Esophagus squamous epithelium (tissue), 5 donors: Measurements from ENCODE around the gene HOXB13. TPM values are rescaled to one million over a fixed set of nuclear protein-coding genes. Genes with fewer than 3 reads are reported as not detected.
A peak's percentile ranks its signal among the peaks of the same experiment; 100 is the strongest.

Experiments
- DNase-seq: peaks from one replicate; lab custom pipeline; 2025; lab: John Stamatoyannopoulos, UW
- H3K27ac ChIP-seq, 4 donors: fragments of 200-600 bp; sonication (generic); one replicate each; pipeline ENCODE4 v1.5.1; 2016 to 2019; ENCODE audit warnings: mild to moderate bottlenecking in 1 of 4
- H3K27me3 ChIP-seq, 4 donors: fragments of 200-600 bp; sonication (generic); 1 replicate in 3 of 4; 2 replicates in 1 of 4; pipeline versions ENCODE4 v1.5.1 to v1.6.0; 2017 to 2021; ENCODE audit warnings: antibody characterized with exemption in 1 of 4
- H3K36me3 ChIP-seq, 3 donors: fragments of 200-600 bp; sonication (generic); one replicate each; pipeline ENCODE4 v1.5.1; 2016 to 2019
- H3K4me1 ChIP-seq, 3 donors: fragments of 200-600 bp; sonication (generic); one replicate each; pipeline ENCODE4 v1.5.1; 2017 to 2019
- H3K4me3 ChIP-seq, 4 donors: fragments of 200-600 bp; sonication (generic); 1 replicate in 3 of 4; 2 replicates in 1 of 4; pipeline ENCODE4 v1.5.1; 2016 to 2019; ENCODE audit warnings: mild to moderate bottlenecking in 2 of 4, moderate library complexity in 1 of 4
- H3K9me3 ChIP-seq, 3 donors: fragments of 200-600 bp; sonication (generic); one replicate each; pipeline ENCODE4 v1.5.1; 2016 to 2019
- POLR2A ChIP-seq, 4 donors: fragments of 450-650 bp; IDR thresholded peaks; one replicate each; pipeline ENCODE4 v1.6.1; 2017; ENCODE audit warnings: antibody characterized with exemption in 4 of 4, mild to moderate bottlenecking in 4 of 4, moderate library complexity in 3 of 4
- WGBS, 2 donors: methylation state at CpG; one replicate each; pipeline ENCODE4 v1.1.5; 2018; 5-methylcytosine and 5-hydroxymethylcytosine counted together
- intact Hi-C: fragments of 100-400 bp; cut with DNase I; formaldehyde crosslinking; loops from one replicate; pipeline ENCODE4 v1.15.0; 2022
- total RNA-seq, 4 donors: library from RNA; depleted of rRNA; stranded (reverse); fragments of >200 nt; gene quantifications; one replicate each; pipeline ENCODE4 v1.1.0, GENCODE V29; 2016
- TF ChIP-seq, protein P1 (sequence below), 6 experiments: fragments of 450-650 bp in 4 of 6; fragments of 200-600 bp in 2 of 6; sonication (generic) in 2 of 6; IDR thresholded peaks; one replicate each; pipeline ENCODE4 v1.5.1; 2016 to 2019; ENCODE audit warnings: antibody characterized with exemption in 6 of 6, mild to moderate bottlenecking in 4 of 6, moderate library complexity in 4 of 6
- donor health status: DM: yes; HTN: yes; CAD: no.

Gene HOXB13
- total RNA-seq, 4 donors from 2014 or later, result not detected

DNA sequence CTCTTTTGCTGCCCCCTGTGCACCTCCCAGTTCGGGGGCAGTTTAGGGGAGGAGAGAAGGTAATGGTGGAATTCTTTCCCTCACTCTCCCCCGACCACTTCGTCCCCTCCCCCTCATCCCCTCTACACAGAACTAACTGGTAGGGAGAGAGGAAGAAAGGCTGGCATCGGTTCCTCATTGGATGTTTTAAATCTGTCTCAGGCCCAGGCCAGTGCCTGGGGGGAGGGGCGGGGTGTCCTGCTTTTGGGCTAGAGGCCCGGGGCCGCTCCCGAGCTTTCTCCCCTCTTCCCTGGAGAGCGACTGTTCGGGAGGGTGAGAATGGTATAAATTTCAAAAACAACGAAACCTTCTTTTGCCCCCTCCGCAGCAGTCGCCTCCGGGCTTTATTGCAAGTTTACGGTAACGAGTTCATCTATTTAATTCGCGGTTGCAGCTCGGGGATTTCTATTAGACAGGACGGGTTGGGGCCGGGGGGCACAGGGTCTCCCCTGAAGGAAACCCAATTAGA, 5.6 kb downstream of the HOXB13 start, which contains the start of gene PRAC2:
PRAC2 (plus strand) TSS at position 271 of the 508 bp plus-strand sequence. CDS start 1,226 bp downstream, outside the sequence.
- H3K4me3 ChIP-seq, result peak within 1 kb of the TSS in 1 of 4 donors; percentile 40

DNA sequence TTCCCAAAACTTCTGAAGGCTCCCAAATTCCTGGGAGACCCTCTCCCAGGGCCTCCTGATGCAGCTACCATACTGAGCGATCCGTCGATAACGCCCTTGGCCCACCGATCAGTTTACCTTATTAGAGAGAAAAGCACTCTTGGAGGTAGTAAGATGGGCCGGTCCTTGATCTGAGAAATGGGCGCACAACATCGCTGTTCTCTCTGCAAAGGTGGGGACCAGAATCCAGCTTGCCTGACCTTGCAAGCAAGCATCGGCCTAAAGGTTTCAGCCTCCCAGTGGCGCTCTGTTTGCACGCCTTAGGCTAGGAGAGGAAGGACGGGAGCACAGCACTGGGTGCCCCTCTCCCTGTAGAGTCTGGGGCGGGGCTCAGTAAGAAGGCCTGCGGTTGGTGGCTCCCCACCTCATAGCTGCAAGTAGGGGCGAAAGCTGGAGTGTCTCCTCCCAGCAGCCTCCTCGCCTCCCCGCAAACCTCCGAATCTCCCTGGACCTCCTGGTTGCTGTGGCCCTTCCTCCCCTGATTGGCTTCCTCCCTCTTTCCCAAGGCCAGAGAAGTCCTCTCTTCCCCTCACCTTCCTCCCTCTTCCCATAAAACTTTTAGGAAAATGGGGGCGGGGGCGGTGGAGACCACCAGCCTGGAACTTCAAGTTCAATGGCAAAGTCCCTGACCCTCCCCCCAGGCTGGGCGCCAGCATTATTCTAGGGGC, 6.2 kb downstream of the HOXB13 start, which contains the start of gene PRAC1:
PRAC1 (minus strand) TSS at position 318 of the 707 bp plus-strand sequence; CDS start at position 192, 126 bp downstream.
- no peak within 1 kb of the TSS for H3K27ac ChIP-seq
- no peaks in the 10 kb centered on the region for H3K36me3 ChIP-seq
- whole genome bisulfite sequencing, 2 donors, result 10 to 12% methylated on average over 2 to 16 of the region's 21 CpGs
- H3K4me1 ChIP-seq, result peaks cover 10 to 50% (median 36%) of the 10 kb centered on the region in 3 donors
- H3K27me3 ChIP-seq, result peaks cover 68 to 100% (median 94%) of the 10 kb centered on the region in 4 donors
- TF ChIP-seq, protein P1, sequence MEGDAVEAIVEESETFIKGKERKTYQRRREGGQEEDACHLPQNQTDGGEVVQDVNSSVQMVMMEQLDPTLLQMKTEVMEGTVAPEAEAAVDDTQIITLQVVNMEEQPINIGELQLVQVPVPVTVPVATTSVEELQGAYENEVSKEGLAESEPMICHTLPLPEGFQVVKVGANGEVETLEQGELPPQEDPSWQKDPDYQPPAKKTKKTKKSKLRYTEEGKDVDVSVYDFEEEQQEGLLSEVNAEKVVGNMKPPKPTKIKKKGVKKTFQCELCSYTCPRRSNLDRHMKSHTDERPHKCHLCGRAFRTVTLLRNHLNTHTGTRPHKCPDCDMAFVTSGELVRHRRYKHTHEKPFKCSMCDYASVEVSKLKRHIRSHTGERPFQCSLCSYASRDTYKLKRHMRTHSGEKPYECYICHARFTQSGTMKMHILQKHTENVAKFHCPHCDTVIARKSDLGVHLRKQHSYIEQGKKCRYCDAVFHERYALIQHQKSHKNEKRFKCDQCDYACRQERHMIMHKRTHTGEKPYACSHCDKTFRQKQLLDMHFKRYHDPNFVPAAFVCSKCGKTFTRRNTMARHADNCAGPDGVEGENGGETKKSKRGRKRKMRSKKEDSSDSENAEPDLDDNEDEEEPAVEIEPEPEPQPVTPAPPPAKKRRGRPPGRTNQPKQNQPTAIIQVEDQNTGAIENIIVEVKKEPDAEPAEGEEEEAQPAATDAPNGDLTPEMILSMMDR (IDR thresholded peaks at IDR 0.05), result no peak
- no peak for TF ChIP-seq POLR2A (IDR thresholded peaks at IDR 0.05)
- H3K4me3 ChIP-seq, result peak within 1 kb of the TSS in 1 of 4 donors; percentile 40
- intact Hi-C loops, result loop anchor here (5.0 kb wide), 1 partner anchor 155 kb away; no protein-coding TSS in a partner anchor
- no peaks in the 10 kb centered on the region for H3K9me3 ChIP-seq
- no peak for DNase-seq

More for the DNA sequence above, 5.6 kb downstream of the HOXB13 start, which contains the start of gene PRAC2:
- H3K9me3 ChIP-seq, result no peaks in the 10 kb centered on the region
- intact Hi-C loops, result loop anchor here (5.0 kb wide), 1 partner anchor 154 kb away; no protein-coding TSS in a partner anchor
- H3K27ac ChIP-seq, result no peak within 1 kb of the TSS
- peaks cover 10 to 50% (median 36%) of the 10 kb centered on the region in 3 donors for H3K4me1 ChIP-seq
- H3K36me3 ChIP-seq, result no peaks in the 10 kb centered on the region
- peaks cover 69 to 100% (median 93%) of the 10 kb centered on the region in 4 donors for H3K27me3 ChIP-seq
- WGBS, 2 donors, result 4 to 6% methylated on average over 9 of the region's 21 CpGs
- DNase-seq, result no peak
- no peak for TF ChIP-seq POLR2A (IDR thresholded peaks at IDR 0.05)
- TF ChIP-seq, protein P1 (IDR thresholded peaks at IDR 0.05), result no peak

DNA sequence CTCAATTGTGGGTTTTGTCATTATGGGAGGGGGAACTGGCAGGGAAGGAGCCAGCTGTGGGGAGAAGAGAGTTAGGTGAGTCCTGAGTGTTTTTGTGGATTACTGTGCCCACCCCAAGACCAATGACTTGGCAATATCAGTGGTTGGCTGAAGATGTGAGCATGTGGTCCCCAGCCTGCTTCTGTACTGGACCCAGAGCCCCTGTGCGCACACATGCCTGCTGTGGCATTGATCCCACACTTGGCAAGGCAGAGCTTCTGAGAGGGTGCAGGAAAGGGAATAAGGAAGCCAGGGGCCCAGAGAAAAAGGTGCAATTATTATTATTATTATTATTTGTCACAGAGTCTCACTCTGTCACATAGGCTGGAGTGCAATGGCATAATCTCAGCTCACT, 7.5 kb downstream of the HOXB13 start:
- TF ChIP-seq, protein P1 (IDR thresholded peaks at IDR 0.05), result no peak
- TF ChIP-seq POLR2A (IDR thresholded peaks at IDR 0.05), result no peak
- no peaks in the 10 kb centered on the region for H3K36me3 ChIP-seq
- no peak overlapping the region for H3K4me3 ChIP-seq
- WGBS, 2 donors, result 50 to 79% methylated on average over 1 of the region's 1 CpG
- H3K27me3 ChIP-seq, result peaks cover 67 to 100% (median 89%) of the 10 kb centered on the region in 4 donors
- H3K9me3 ChIP-seq, result no peaks in the 10 kb centered on the region
- no peak for DNase-seq
- peaks cover 10 to 50% (median 36%) of the 10 kb centered on the region in 3 donors for H3K4me1 ChIP-seq
- intact Hi-C loops, result loop anchor here (5.0 kb wide), 1 partner anchor 156 kb away; no protein-coding TSS in a partner anchor
- no peak overlapping the region for H3K27ac ChIP-seq

DNA sequence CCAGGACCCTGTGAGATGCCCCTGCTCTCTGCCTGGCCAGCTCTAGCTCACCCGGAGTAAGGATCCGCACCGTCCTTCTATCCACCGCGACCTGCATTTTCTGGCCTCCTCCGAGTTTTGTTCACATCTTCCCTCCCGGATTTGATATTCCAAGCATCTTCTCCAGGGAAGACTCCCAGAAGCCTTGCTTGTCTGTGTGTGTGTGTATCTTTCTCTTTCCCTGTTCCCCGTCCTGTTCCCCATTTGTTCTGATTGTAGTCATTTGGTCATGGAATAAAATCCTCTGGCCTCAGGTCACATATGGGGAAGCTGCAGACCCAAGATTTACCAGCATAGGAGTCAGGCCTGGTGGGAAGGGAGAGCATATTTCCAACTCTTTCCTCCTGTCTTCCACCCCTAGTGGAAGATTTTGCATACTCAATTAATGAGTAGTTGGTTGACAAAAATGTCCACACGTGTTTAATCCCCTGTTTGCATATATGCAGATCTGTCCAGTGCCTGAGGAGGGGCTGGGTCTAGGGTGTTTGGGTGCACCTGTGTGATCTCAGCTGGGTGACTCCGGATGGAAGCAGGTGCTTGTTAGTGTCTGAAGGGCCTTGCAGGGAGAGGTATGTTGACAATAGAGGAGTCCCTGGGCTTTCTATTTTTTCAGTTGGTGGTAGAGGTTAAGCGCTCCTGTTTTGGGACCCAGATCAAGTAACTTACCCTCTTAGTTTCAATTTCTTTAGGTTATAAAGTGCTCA, 8.1 kb downstream of the HOXB13 start:
- Histone ChIP-seq H3K4me3 (no peak overlapping the region), H3K36me3 (no peaks in the 10 kb centered on the region), H3K9me3 (no peaks in the 10 kb centered on the region), H3K27ac (no peak overlapping the region), H3K27me3 (peaks cover 66 to 100% (median 87%) of the 10 kb centered on the region in 4 donors), H3K4me1 (peaks cover 10 to 48% (median 36%) of the 10 kb centered on the region in 3 donors)
- intact Hi-C loops, result loop anchor here (5.0 kb wide), 1 partner anchor 157 kb away; no protein-coding TSS in a partner anchor
- TF ChIP-seq, protein P1 (IDR thresholded peaks at IDR 0.05), result no peak
- TF ChIP-seq POLR2A (IDR thresholded peaks at IDR 0.05), result no peak
- 27 to 36% methylated on average over 8 to 9 of the region's 11 CpGs for whole genome bisulfite sequencing, 2 donors
- no peak for DNase-seq
